Esophagus squamous epithelium (tissue), 4 donors: ENCODE results near the gene PNLDC1.

Experiments
- CTCF ChIP-seq, 6 experiments: fragments of 450-650 bp in 4 of 6; fragments of 200-600 bp in 2 of 6; sonication (generic) in 2 of 6; IDR thresholded peaks; one replicate each; pipeline ENCODE4 v1.5.1; 2016 to 2019; ENCODE audit warnings: antibody characterized with exemption in 6 of 6, mild to moderate bottlenecking in 4 of 6, moderate library complexity in 4 of 6
- POLR2A ChIP-seq, 4 donors: fragments of 450-650 bp; IDR thresholded peaks; one replicate each; pipeline ENCODE4 v1.6.1; 2017; ENCODE audit warnings: antibody characterized with exemption in 4 of 4, mild to moderate bottlenecking in 4 of 4, moderate library complexity in 3 of 4

- TF ChIP-seq POLR2A (IDR thresholded peaks at IDR 0.05): no peak
- TF ChIP-seq CTCF (IDR thresholded peaks at IDR 0.05): no peak
These were observed 54.9 kb downstream of the PNLDC1 start for GRCh38 chr6:159854959-159855358.
